Fibroblast of gingiva (primary cell): ENCODE data around the gene CAV1.
"Not testable (repeated sequence)": the region's sequence is repeated elsewhere in the genome, so short reads cannot be mapped to it uniquely, and the experiment has no call there.

ENCODE experiments used
- DNase-seq: peaks from one replicate; pipeline ENCODE4 v3.0.0-alpha.2; 2011; ENCODE audit warnings: low read depth

The CAV1 gene

DNA sequence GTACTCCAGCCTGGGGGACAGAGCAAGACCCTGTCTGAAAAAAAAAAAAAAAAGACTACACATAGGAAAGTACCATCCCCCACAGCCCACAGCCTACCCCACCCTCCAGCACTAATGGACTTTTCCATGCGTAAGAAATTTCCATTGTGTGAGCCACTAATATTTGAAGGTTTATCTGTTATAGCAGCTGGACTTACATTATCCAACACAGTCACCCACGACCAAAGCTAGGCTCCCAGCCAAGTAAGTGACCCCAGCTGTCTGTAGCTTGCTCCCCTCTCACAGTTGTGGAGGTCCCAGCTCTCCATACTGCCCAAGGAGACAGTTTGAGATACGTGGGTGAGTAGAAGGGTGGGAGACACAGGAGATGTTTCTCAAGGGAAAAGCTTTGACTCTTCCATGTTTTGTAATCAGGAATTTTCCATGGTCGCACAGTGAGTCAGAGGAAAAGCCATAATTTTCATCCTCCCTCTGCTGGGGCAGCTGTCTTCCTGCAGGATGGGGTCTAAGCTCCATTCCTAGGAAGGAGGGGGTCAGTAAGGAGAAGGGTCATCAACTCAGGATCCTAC is 57.4 kb downstream of the CAV1 start:
- peak; percentile 49 for DNase-seq

GRCh38 chr7:116582806-116583444 is 58.1 kb downstream of the CAV1 start:
- peak; percentile 96 for DNase-seq

DNA sequence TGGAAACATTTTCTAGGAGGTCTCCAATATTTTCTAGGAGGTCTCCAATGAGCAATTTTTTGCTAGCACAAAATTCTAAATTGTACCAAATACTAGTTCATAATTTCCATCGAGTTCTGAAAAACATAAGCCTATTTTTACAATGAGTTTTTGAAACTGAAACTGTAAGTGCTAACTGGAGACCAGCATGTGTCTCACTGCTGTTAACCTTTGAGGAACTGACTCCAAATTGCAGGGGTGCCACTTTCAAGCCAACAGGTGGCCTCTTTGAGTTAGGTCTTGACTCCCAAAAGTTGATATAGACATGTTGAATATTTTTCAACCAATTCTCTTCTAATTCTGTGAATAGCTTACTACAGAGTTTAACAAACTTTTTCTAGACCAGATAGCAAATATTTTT is 58.8 kb downstream of the CAV1 start:
- no peak for DNase-seq

- DNase-seq: no peak
Measured at GRCh38 chr7:116584721-116585120, 59.9 kb downstream of the CAV1 start.

GRCh38 chr7:116585392-116585791 is 60.6 kb downstream of the CAV1 start:
- DNase-seq: no peak

DNA sequence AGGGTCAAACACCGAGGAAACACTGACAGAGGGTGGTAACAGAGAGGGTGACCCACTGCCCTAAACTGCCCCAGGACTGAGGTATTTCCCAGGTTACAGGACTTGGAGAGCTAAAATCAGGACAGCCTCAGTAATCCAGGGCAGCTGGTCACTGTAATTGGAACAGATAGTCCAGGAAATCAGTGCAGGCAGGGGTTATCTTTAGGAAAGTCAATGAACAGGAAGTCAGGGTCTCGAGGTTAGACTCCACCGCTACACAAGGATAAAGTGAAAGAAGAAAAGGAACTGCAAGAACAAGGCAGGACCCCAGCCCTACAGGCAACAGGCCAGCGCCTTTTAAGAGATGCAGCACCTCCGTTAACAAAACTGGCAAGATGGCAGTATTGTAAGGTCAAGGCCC is 61.1 kb downstream of the CAV1 start:
- DNase-seq: no peak

- DNase-seq: not testable (repeated sequence)
Measured at GRCh38 chr7:116587200-116587599, 62.4 kb downstream of the CAV1 start.

- DNase-seq: peak; percentile 65
Measured at GRCh38 chr7:116588225-116588624, 63.4 kb downstream of the CAV1 start.

GRCh38 chr7:116588641-116589594 is 64.1 kb downstream of the CAV1 start:
- DNase-seq: peak; percentile 45

DNA sequence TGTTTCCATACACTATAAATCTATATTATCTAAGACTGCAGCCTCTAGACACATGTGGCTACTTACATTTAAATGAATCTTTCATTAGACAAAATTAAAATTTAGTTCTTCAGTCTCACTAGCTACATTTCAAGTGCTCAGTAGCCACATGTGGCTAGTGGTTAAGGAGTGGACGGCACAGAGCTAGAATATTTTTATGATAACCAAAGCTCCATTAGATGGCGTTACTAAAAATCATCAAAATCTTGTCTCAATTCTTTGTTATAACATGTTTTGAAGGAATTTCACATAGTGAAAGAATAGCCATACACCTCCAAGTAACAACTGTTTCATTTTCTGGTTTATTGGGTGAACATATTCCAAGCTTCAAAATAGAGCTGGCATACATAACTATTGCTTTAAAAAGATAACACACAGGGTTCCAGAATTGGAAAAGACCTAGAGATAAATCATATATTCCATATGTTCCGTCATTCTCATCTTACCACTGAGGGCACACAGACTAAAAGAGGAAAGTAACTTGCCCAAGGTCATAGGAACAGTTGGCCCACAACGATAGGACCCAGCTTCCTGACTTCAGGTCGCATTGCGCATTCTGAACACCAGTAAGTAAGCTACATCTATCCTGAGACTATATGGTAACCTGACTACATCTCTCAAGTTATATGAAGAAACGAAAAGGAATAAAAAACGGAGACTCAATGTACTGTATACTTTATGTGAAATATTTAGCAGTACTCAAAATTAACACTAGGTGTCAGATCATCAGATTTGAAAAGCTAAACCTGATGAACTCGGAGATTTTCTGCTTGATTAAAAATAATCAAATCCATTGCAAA is 66.6 kb downstream of the CAV1 start:
- no peak for DNase-seq

- no peak for DNase-seq
Measured at GRCh38 chr7:116592041-116592355, 67.2 kb downstream of the CAV1 start.

GRCh38 chr7:116592445-116592844 is 67.6 kb downstream of the CAV1 start:
- DNase-seq: no peak

- peak; percentile 52 for DNase-seq
Measured at GRCh38 chr7:116593359-116594075, 68.7 kb downstream of the CAV1 start.

DNA sequence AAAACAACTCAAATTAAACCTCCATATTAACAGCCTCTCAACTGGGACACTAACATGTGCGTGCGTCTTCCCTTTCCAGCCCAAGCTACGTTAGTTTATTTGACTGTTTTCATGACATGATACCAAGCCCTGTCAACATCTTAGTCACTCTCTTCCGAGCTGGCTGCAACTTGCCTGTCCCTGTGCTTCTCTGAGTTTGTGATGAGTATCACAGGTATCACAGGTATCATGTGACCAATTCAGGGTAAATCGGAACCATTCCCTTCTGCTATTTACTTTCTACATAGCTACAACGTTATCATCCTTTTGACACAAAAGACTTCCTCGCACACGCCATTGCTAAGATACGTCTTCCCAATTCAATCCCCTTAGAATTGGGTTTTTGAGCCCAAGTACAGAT is 70.2 kb downstream of the CAV1 start:
- no peak for DNase-seq

DNA sequence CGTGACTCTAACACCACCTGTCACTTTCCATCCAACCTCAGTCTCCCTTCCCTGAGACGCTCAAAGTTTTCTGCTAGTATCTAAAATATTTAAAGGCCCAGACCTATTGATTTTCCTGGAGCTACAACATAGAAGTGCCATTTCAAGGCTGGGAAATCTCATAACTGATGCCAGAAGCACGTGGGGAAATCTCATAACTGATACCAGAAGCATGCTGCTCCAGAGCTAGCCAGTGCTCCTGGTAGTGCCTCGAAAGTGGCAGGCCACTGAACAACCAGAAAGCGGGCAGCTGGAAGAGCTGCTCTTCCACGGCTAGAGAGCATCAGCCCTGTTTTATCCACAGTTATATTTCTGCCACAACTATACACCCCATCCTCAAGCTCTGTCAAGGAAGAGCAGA is 72.5 kb downstream of the CAV1 start:
- DNase-seq: no peak

DNA sequence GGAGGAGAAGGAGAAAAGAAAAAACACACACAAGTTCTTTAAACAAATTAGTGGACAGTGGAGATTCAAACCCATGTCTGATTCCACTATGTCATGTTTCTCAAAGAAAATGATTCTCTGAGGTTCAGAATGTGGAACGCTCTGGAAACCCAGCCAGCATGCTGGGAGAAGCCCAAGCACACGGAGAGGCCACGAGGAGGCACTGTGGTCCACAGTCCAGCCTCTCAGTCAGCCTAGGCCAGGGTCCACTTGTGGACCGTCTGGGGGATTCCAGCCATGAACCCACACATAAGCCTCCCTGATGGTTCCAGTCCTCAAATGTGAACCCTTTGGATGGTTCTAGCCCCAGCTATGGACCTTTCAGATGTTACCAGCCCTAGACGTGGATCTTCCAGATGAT is 73.4 kb downstream of the CAV1 start:
- DNase-seq: no peak

GRCh38 chr7:116598861-116599260 is 74.0 kb downstream of the CAV1 start:
- no peak for DNase-seq

- no peak for DNase-seq
Measured at GRCh38 chr7:116601426-116601825, 76.6 kb downstream of the CAV1 start.

GRCh38 chr7:116607299-116607698 is 82.5 kb downstream of the CAV1 start:
- no peak for DNase-seq

GRCh38 chr7:116610210-116610609 is 85.4 kb downstream of the CAV1 start:
- DNase-seq: peak; percentile 42

DNA sequence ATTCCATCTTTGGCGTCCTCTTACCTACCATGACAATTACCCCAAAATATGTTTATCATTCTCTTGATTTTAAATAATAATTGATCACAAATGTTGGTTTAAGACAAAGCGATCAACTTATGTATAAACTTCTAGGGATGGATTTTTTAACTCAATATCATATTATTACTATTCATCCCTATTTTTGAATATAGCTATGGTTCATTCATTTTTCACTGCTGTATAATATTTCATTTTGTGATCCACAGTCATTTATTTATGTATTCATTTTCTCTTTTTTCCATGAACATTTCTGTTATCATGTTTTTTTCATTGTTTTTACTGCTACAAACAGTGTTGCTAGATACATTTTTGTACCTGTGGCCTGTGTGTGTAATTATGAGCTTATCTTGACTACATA is 85.9 kb downstream of the CAV1 start:
- no peak for DNase-seq
